GM10248 (cell line): ENCODE measurements around the gene TMEM25.

Experiments
- CTCF ChIA-PET: fragments of 300-600 bp; sonication (Branson Sonifier 250); formaldehyde crosslinking; extraction: SDS; loops from one replicate; lab custom pipeline; 2021; ENCODE audit warnings: antibody characterized with exemption; lab: Yijun Ruan, JAX
- POLR2A ChIA-PET: fragments of 350-650 bp; sonication (Branson Sonifier 250); formaldehyde crosslinking; extraction: SDS; loops from one replicate; lab custom pipeline; 2020; ENCODE audit warnings: antibody characterized with exemption; lab: Yijun Ruan, JAX
- DNase-seq: peaks from one replicate; pipeline ENCODE4 v3.0.0; 2012; ENCODE audit errors: extremely low spot score
- CTCF ChIP-seq: IDR thresholded peaks from 2 replicates; pipeline ENCODE4 v1.5.1; 2012; ENCODE audit warnings: mild to moderate bottlenecking, low read depth; ENCODE audit errors: extremely low read depth, missing control alignments, control extremely low read depth

The TMEM25 gene

DNA sequence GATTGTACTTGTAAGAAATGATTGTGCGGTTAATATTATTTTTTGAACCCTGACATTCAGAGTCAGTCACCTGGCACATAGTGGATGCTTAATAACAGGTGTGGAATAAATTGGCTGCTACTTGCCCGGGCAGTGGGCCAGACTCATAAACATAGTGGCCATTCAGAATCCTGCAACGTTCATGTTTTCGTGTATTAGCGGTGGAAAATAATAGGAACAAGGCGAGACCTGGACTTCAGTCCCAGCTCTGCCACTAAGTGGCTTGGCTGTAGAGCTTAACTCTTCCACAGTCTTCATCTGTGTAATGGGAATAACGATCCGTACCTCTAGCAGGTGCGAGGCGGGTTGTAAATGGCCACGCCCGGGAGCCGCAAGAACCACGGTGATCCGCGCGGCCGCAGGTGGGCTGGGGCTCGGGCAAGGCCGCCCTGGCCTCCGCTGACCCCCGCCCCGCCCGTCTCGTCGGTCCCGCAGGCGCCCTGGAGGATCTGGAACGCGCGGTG is 761 bp upstream of the TMEM25 start:
- POLR2A ChIA-PET: no interaction called here
- CTCF ChIA-PET: interaction anchor here (1.0 kb wide), 1 partner anchor 332 kb away, joined by 3 read pairs; no protein-coding TSS in a partner anchor
- TF ChIP-seq CTCF: no peak
- no peak for DNase-seq

DNA sequence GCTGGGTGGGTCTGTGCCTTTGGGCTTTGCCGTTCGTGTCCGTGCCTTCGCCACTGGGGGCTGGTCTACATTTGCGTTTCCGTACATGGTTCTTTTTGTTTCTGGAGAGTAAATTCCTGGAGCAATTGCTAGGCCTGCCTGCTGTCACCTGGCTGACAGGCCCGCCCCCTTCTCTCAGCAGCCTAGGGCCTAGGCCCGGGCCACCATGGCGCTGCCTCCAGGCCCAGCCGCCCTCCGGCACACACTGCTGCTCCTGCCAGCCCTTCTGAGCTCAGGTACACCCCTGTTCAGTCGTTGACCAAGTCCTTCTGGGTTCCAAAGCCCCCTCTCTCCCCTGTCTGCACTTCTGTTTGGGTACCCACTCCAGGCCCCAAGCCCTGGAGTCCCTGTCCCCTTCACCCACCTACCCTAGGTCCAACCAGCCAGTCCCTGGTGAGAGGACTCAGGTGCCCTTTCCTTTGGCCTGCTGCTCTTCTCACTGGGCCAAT is 649 bp downstream of the TMEM25 start:
- no peak for TF ChIP-seq CTCF
- CTCF ChIA-PET: interaction anchor here (1.4 kb wide), 1 partner anchor 63 kb away, joined by 3 read pairs; no protein-coding TSS in a partner anchor
- POLR2A ChIA-PET: no interaction called here

DNA sequence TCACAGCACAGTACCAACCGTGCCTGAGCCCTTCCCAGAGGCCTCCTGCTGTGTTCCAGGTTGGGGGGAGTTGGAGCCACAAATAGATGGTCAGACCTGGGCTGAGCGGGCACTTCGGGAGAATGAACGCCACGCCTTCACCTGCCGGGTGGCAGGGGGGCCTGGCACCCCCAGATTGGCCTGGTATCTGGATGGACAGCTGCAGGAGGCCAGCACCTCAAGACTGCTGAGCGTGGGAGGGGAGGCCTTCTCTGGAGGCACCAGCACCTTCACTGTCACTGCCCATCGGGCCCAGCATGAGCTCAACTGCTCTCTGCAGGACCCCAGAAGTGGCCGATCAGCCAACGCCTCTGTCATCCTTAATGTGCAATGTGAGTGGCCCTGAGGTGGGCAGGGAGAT is 1.1 kb downstream of the TMEM25 start:
- no peak for TF ChIP-seq CTCF
- no peak for DNase-seq
- CTCF ChIA-PET: interaction anchor here (1.4 kb wide), 1 partner anchor 62 kb away, joined by 3 read pairs; no protein-coding TSS in a partner anchor
- POLR2A ChIA-PET: no interaction called here

More for the DNA sequence above, 649 bp downstream of the TMEM25 start:
- peak; percentile 59 for DNase-seq

DNA sequence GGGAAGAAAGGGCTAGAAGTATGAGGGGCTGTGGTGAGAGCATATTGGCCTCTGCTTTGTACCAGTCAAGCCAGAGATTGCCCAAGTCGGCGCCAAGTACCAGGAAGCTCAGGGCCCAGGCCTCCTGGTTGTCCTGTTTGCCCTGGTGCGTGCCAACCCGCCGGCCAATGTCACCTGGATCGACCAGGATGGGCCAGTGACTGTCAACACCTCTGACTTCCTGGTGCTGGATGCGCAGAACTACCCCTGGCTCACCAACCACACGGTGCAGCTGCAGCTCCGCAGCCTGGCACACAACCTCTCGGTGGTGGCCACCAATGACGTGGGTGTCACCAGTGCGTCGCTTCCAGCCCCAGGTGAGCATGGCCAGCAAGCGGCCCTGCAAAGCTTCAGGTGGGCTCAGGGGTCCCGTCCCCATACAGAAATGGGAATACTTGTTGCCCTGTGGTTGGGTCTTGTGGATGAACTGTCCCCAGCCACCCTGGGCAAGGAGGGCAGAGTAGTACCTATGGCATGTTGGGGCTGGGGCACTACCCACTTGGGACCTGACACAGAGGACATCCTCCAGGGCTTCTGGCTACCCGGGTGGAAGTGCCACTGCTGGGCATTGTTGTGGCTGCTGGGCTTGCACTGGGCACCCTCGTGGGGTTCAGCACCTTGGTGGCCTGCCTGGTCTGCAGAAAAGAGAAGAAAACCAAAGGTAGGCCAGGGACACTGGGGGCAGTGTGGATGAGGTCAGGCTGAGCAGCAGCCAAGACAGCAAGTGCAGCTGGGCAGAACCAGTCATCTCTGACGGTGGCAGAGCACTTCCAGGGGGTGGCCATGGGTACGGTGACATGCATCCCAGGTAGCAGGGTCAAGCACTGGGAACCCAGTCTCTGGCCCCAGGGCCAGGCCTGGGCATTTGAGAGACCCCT is 2.1 kb downstream of the TMEM25 start:
- no peak for TF ChIP-seq CTCF
- POLR2A ChIA-PET: no interaction called here
- CTCF ChIA-PET: interaction anchor here (1.4 kb wide), 1 partner anchor 61 kb away, joined by 3 read pairs; no protein-coding TSS in a partner anchor
- no peak for DNase-seq

DNA sequence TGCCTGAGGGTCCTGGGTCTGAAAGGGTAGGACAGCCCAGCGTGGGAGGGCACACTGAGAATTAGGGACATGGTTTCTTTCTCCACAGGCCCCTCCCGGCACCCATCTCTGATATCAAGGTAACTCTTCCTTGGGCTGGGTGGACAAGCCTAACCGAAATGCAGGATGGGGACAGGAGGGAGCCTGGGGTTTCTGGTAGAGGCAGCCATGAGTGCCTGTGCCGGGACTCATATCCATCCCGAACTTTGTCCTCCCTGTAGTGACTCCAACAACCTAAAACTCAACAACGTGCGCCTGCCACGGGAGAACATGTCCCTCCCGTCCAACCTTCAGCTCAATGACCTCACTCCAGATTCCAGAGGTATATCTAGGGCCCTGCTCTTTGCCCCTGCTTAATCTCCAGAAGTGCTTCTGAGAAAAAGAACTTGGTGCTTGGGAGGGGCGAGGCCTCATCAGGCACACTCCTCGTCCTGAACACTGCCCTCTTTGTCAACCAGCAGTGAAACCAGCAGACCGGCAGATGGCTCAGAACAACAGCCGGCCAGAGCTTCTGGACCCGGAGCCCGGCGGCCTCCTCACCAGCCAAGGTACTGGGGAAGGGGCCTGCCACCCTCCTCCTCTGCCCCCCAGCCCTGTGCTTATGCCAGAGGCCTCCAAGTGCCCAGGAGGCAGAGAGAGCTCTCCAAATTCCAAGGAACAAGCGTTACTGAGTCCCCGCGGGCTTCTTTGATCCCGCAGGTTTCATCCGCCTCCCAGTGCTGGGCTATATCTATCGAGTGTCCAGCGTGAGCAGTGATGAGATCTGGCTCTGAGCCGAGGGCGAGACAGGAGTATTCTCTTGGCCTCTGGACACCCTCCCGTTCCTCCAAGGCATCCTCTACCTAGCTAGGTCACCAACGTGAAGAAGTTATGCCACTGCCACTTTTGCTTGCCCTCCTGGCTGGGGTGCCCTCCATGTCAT is 3.1 kb downstream of the TMEM25 start:
- ChIA-PET POLR2A (no interaction called here), CTCF (interaction anchor here (0.9 kb wide), 1 partner anchor 157 kb away, joined by 3 read pairs; no protein-coding TSS in a partner anchor)
- DNase-seq: no peak
- TF ChIP-seq CTCF: no peak
